ENCODE results near the gene KREMEN1. TPM values are rescaled to one million over a fixed set of nuclear protein-coding genes. Genes with fewer than 3 reads are reported as not detected.

Gene KREMEN1
- total and polyA plus RNA-seq, 4 donors, result 8.8 to 27.5 (median 20.1) TPM

- 92% methylated on average over 9 of the region's 9 CpGs for WGBS, 2 donors
- TF ChIP-seq, protein P1, sequence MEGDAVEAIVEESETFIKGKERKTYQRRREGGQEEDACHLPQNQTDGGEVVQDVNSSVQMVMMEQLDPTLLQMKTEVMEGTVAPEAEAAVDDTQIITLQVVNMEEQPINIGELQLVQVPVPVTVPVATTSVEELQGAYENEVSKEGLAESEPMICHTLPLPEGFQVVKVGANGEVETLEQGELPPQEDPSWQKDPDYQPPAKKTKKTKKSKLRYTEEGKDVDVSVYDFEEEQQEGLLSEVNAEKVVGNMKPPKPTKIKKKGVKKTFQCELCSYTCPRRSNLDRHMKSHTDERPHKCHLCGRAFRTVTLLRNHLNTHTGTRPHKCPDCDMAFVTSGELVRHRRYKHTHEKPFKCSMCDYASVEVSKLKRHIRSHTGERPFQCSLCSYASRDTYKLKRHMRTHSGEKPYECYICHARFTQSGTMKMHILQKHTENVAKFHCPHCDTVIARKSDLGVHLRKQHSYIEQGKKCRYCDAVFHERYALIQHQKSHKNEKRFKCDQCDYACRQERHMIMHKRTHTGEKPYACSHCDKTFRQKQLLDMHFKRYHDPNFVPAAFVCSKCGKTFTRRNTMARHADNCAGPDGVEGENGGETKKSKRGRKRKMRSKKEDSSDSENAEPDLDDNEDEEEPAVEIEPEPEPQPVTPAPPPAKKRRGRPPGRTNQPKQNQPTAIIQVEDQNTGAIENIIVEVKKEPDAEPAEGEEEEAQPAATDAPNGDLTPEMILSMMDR (IDR thresholded peaks at IDR 0.05; ENCODE audit: control extremely low read depth, extremely low read depth), result no peak
- Histone ChIP-seq H3K9me3 (ENCODE audit: control insufficient read depth in 4 of 4, insufficient read depth in 3 of 4, low read length in 3 of 4) (no peaks in the 10 kb centered on the region), H3K9ac (ENCODE audit: insufficient read depth in 1 of 2, low read length in 2 of 2) (no peak overlapping the region), H3K4me3 (no peak overlapping the region), H3K27me3 (ENCODE audit: control insufficient read depth in 3 of 3, insufficient read depth in 3 of 3, low read length in 2 of 3) (no peaks in the 10 kb centered on the region), H3K4me1 (ENCODE audit: control insufficient read depth in 5 of 5, insufficient read depth in 5 of 5, low read length in 5 of 5) (peaks cover 0 to 42% (median 12%) of the 10 kb centered on the region in 5 donors), H3K36me3 (ENCODE audit: control insufficient read depth in 4 of 4, insufficient read depth in 4 of 4, low read length in 4 of 4) (peaks cover 0 to 22% (median 11%) of the 10 kb centered on the region in 4 donors), H3K27ac (ENCODE audit: low read depth in 1 of 2, low read length in 1 of 2) (no peak overlapping the region)
- no peak for DNase-seq
- ATAC-seq (ENCODE audit: insufficient read depth, low FRiP score), result no peak
Observed at GRCh38 chr22:29146771-29147170, 73.9 kb downstream of the KREMEN1 start.

DNA sequence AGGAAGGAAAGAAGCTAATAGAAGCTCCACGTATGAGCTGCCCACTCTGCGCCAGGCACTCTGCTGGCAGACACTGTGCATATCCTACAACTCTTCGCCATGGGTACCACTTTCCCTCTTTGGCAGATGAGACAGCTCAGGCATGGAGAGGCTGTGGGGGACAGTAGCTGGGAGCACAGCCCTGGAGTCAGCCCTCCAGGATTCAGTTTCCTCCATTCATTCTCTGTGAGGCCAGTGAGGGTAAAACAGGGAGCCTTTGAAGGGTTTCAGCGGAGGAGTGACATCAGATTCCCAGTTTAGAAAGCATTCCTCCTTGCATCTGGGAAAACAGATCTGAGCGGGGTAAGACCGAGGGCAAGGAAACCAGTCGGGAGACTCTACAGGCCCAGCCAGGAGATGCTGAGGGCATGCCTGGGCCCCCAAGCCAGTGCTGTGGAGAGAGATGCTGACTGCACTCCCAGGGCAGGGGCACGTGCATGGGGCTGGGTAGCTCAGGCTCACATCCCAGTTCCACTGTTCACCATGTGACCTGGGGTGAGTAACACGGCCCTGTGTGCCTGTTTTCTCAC is 74.6 kb downstream of the KREMEN1 start:
- H3K27me3 ChIP-seq (ENCODE audit: control insufficient read depth in 3 of 3, insufficient read depth in 3 of 3, low read length in 2 of 3), result no peaks in the 10 kb centered on the region
- 76 to 88% methylated on average over 9 of the region's 9 CpGs for WGBS, 2 donors
- no peak for ATAC-seq (ENCODE audit: insufficient read depth, low FRiP score)
- DNase-seq, result no peak
- H3K27ac ChIP-seq (ENCODE audit: low read depth in 1 of 2, low read length in 1 of 2), result no peak overlapping the region
- H3K9me3 ChIP-seq (ENCODE audit: control insufficient read depth in 4 of 4, insufficient read depth in 3 of 4, low read length in 3 of 4), result no peaks in the 10 kb centered on the region
- peaks cover 0 to 49% (median 15%) of the 10 kb centered on the region in 5 donors for H3K4me1 ChIP-seq (ENCODE audit: control insufficient read depth in 5 of 5, insufficient read depth in 5 of 5, low read length in 5 of 5)
- TF ChIP-seq, protein P1 (IDR thresholded peaks at IDR 0.05; ENCODE audit: control extremely low read depth, extremely low read depth), result no peak
- no peak overlapping the region for H3K9ac ChIP-seq (ENCODE audit: insufficient read depth in 1 of 2, low read length in 2 of 2)
- H3K36me3 ChIP-seq (ENCODE audit: control insufficient read depth in 4 of 4, insufficient read depth in 4 of 4, low read length in 4 of 4), result peaks cover 0 to 16% (median 6%) of the 10 kb centered on the region in 4 donors
- H3K4me3 ChIP-seq, result no peak overlapping the region

DNA sequence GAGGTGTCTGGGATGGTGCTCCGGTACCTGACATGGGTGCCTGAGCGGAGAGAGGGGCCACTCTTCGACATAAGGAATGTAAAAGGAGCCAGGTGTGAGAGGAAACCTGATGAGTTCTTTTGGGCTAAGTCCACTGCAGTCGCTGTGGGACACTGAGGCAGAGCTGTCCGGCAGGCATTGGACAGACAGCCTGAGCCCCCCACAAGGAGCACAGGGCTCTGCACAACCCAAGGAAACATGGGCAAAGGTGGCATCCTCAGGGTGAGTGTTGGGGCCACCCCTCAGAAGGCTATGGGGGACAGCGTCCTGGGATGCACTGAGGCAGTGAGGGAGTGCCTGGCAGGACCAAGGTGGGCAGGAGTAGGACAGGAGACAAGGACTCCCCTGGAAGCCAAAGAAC is 75.2 kb downstream of the KREMEN1 start:
- Histone ChIP-seq H3K4me1 (ENCODE audit: control insufficient read depth in 5 of 5, insufficient read depth in 5 of 5, low read length in 5 of 5) (peaks cover 0 to 54% (median 21%) of the 10 kb centered on the region in 5 donors), H3K9me3 (ENCODE audit: control insufficient read depth in 4 of 4, insufficient read depth in 3 of 4, low read length in 3 of 4) (no peaks in the 10 kb centered on the region), H3K27ac (ENCODE audit: low read depth in 1 of 2, low read length in 1 of 2) (no peak overlapping the region), H3K27me3 (ENCODE audit: control insufficient read depth in 3 of 3, insufficient read depth in 3 of 3, low read length in 2 of 3) (no peaks in the 10 kb centered on the region), H3K36me3 (ENCODE audit: control insufficient read depth in 4 of 4, insufficient read depth in 4 of 4, low read length in 4 of 4) (peaks cover 0 to 13% (median 5%) of the 10 kb centered on the region in 4 donors), H3K9ac (ENCODE audit: insufficient read depth in 1 of 2, low read length in 2 of 2) (no peak overlapping the region), H3K4me3 (no peak overlapping the region)
- TF ChIP-seq, protein P1 (IDR thresholded peaks at IDR 0.05; ENCODE audit: control extremely low read depth, extremely low read depth), result no peak
- WGBS, 2 donors, result 90 to 93% methylated on average over 6 of the region's 6 CpGs
- ATAC-seq (ENCODE audit: insufficient read depth, low FRiP score) (no peak), DNase-seq (no peak)

GRCh38 chr22:29148826-29149225 is 76.0 kb downstream of the KREMEN1 start:
- no peak overlapping the region for H3K27ac ChIP-seq (ENCODE audit: low read depth in 1 of 2, low read length in 1 of 2)
- H3K27me3 ChIP-seq (ENCODE audit: control insufficient read depth in 3 of 3, insufficient read depth in 3 of 3, low read length in 2 of 3), result no peaks in the 10 kb centered on the region
- ATAC-seq (ENCODE audit: insufficient read depth, low FRiP score), result no peak
- no peak overlapping the region for H3K4me3 ChIP-seq
- no peak overlapping the region for H3K9ac ChIP-seq (ENCODE audit: insufficient read depth in 1 of 2, low read length in 2 of 2)
- peaks cover 0 to 52% (median 21%) of the 10 kb centered on the region in 5 donors for H3K4me1 ChIP-seq (ENCODE audit: control insufficient read depth in 5 of 5, insufficient read depth in 5 of 5, low read length in 5 of 5)
- DNase-seq, result no peak
- H3K36me3 ChIP-seq (ENCODE audit: control insufficient read depth in 4 of 4, insufficient read depth in 4 of 4, low read length in 4 of 4), result peaks cover 0 to 13% (median 4%) of the 10 kb centered on the region in 4 donors
- WGBS, 2 donors, result 63 to 88% methylated on average over 10 of the region's 10 CpGs
- TF ChIP-seq, protein P1 (IDR thresholded peaks at IDR 0.05; ENCODE audit: control extremely low read depth, extremely low read depth), result no peak
- no peaks in the 10 kb centered on the region for H3K9me3 ChIP-seq (ENCODE audit: control insufficient read depth in 4 of 4, insufficient read depth in 3 of 4, low read length in 3 of 4)

Data from lung (tissue), 12 donors.